OCI-M2 (cell line): Measurements from ENCODE around the gene FSTL4.

ENCODE experiments used
- DNase-seq: peaks from one replicate; lab custom pipeline; 2025; ENCODE audit not compliant: unreplicated experiment; lab: John Stamatoyannopoulos, UW

Gene FSTL4

DNA sequence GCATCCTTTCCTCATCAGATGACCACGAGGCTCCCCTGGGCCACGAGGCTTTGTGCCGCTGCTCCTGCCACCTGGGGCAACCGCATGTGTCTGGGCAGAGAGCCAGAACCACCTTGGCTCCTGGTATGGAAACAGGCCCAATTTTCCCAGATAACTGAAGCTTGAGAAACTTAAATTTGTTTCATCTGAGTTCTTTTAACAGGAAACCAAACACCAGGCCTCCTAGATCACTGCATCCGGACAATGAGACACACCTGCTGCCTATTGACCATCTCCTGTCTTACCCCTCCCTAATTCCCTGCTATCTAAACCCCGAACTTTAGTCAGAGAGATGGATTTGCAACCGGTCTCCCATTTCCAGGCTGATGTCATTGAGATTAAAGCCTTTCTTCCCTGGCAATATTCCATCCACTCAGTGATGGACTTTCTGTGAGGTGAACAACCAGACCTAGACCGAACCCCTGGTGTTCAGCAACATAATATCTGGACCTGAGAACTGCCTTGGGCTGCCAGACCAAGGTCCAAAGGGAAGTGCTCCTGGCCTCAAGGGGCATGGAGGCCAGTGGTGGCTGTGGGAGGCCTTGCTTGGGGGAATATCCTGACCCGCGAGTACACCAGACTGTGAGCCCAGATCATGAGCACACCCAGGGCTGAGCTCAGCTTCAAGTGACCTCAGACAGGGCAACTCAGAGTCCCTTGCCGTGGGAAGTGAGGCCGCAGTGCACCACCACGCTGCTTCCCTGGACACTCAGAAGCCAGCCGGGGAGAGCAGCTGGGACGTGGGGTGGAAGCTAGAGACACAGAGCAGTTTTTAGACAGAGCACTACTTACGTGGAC lies 360.8 kb downstream of the FSTL4 start:
- DNase-seq: no peak

DNA sequence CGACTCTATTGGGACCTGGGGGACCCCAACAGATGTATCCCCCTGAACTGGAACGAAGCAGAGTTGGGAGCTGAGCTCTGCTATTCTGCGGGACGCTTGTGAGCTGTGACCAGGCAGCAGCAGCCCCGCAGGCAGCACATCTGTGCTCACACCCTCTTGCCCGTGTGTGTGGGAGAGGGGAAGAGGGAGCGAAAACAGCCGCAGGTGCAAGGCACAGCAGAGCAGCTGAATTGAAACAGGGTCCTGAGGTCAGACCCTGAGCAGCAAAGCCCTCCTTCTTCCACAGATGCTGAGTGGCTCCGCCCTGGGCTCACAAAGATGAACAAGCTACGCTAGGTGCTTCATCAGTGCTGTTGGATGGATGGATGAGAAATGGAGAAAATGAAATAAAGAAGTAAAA lies 361.8 kb downstream of the FSTL4 start:
- no peak for DNase-seq

GRCh38 chr5:133249593-133249992 lies 362.7 kb downstream of the FSTL4 start:
- no peak for DNase-seq

GRCh38 chr5:133247881-133248624 lies 364.3 kb downstream of the FSTL4 start:
- DNase-seq: no peak

DNA sequence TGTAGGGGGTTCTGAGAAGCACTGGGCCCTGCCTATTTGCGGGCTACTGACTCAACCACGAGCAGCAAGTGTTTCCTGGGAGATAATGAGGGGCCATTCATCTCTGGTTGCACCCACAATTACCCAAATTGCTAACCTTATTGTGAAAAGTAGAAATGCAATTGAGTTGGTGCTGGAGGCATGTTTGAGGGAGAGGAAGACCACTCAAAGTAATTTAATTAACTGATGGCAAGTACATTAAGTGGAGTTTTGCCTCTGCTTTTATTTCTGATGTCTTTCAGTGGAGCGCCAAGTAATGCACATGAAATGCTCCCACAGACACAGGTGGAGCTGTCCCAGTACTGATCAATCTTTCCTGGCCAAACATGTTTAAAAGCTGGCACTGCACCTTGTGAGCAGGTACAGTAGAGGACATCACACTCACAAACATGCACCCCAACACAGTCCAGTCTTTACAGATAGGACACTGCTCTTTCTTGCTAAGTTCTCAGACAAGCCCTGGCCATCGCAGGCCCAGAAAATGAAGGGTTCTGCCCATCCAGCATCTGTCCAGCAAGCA lies 365.1 kb downstream of the FSTL4 start:
- no peak for DNase-seq

DNA sequence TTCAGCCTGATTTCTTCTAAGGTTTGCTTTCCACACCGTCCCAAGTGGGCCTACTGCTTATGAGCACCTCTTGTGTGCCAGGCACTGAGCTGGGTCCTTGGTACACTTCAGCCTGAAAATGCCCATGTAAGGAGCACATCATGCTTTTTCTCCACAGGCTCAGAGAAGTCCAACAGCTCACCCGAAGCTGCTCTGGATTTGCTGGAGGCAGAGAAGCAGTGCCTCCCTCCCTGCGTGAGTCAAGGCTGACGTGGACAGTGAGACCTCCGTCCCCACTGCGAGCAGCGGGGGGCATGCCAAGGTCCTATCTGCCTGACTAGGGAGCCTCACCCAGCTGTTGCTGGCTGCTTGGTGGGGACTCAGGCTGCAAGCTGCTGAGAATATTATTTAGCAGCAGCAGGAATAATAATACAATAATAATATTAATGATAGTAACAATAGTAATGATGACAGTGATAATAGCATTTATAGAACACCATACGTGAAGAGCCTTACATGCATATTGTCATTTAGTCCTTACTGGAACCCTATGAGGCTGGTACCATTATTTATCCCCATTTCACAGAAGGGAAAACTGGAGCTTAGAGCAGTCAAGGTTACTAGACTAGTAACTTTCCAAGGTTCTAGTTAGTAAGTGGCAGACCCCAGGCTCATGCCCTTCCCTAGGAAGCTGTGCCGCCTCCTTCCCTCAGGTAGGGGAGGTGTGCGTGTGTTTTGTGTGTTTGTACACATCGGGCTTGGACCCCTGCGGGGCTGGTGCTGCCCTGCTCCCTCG lies 365.8 kb downstream of the FSTL4 start:
- no peak for DNase-seq

DNA sequence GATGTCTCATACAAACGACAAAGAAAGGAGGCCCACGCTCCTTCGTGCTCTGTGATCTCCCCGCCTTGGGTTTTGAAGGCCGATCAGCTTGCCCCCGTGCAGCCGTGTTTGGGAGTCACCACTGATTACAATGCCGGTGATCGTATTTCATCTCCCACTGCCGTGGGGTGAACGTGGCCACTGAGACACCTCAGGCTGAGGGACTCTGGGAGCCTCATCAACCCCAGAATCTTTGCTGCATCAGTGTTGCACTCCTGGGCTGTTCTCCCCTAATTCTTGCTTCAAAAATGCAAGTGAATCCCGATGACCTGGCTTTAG lies 366.3 kb downstream of the FSTL4 start:
- no peak for DNase-seq

- DNase-seq: no peak
Measured at GRCh38 chr5:133245191-133246052, 366.9 kb downstream of the FSTL4 start.

- no peak for DNase-seq
Measured at GRCh38 chr5:133244242-133244641, 368.1 kb downstream of the FSTL4 start.

- DNase-seq: no peak
Measured at GRCh38 chr5:133243196-133243595, 369.1 kb downstream of the FSTL4 start.

DNA sequence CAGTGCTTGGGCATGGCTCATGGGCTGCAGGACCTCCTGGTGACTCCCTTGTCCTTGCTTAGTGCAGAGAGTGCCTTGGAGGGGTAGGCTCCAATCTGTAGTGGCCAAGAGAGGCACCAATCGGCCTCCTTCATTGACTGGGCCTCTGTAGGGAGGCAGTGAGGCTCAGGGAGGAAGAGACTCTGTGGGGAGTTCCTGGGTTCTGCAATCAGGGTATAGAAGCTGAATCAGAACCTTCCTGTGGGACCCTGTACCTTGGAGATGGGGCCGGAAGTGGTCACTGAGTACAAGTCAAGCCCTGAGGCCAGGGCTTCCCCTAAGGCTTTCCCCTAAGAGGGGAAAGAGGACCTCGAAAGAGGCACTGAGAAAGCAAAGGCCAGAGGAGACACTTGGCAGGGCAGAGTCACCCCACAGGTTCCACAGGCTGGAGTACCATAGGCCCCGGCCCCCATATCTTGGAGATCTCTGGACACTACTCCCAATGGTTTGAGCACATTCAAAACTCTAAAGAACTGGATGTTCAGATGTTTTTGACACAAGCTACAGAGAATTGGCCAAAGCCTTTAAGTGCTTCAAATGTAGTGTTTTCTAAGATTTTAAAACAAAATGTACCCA lies 370.0 kb downstream of the FSTL4 start:
- no peak for DNase-seq

DNA sequence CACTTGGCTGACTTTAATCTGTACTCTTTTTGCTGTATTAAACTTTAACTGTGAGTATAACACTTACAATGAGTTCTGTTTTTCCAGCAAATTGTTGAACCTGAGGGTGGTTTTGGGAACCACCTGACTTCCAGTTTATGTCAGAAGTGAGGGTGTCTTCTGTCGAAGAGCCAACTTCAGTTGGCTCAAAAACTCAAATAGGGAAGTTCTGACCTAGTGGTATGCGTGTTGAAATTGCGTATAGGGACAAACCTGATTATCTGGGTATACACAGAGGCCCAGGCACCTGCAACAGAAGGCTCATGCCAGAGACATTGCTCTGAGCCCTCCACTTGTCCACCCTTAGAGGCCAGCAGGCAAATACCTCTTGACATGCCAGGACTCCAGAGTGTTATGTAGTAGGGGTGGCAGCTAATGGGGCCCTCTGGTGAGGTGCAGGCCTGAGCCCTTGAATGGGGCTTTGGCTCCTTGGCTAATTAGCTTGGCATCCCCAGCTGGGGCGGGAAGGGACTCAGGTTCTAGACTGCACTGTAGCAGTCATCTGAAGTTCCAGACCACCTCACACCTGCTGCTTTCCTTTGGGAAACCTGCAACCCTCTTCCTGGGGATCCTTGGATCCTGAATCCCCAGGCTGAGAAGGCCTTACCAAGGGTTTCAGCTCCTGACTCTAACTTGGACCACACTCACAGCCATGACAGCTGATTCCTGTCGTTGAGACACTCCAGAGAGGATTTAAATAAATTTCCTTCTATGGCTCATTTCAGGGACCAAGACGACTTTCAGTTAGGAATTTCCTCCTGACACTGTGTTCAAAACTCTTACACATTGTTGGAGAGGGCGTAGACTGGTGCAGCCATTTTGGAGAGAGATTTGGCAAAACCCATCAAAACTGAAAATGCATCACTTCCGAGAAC lies 370.9 kb downstream of the FSTL4 start:
- DNase-seq: no peak

- no peak for DNase-seq
Measured at GRCh38 chr5:133240425-133241091, 371.8 kb downstream of the FSTL4 start.

- no peak for DNase-seq
Measured at GRCh38 chr5:133238426-133239205, 373.7 kb downstream of the FSTL4 start.

GRCh38 chr5:133236976-133237375 lies 375.4 kb downstream of the FSTL4 start:
- DNase-seq: no peak

- DNase-seq: no peak
Measured at GRCh38 chr5:133236541-133236951, 375.8 kb downstream of the FSTL4 start.

- DNase-seq: no peak
Measured at GRCh38 chr5:133235696-133236426, 376.5 kb downstream of the FSTL4 start.
